ENCODE data around the gene ZNF283. TPM values are rescaled to one million over a fixed set of nuclear protein-coding genes. Genes with fewer than 3 reads are reported as not detected.

The ZNF283 gene
- total and polyA plus RNA-seq, 9 of the 15 experiments (the other 6 are each of a cell fraction or from before 2014, with no cell fraction given) = 6.0 to 19.5 (median 9.8) TPM

DNA sequence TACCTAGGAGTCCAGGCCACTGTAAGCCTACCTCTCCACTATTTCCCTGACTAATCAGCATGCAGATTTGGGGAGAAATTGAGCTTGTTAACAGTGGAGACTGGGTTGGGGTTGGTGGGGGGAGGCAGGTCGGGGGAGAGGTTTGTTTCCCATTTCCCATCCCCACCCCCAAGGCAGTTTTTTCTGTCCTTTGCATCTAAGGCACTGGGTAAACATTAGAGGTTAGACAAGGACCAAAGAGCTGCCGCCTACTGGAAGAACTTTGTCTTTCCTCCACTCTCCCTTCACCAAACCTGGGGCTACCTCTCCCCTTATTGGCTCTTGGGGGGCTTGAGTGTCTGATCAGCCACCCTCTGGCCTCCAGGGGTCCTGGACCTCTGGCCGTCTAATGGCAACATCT lies 47.3 kb upstream of the ZNF283 start (continued):
- TF ChIP-seq, protein P1, sequence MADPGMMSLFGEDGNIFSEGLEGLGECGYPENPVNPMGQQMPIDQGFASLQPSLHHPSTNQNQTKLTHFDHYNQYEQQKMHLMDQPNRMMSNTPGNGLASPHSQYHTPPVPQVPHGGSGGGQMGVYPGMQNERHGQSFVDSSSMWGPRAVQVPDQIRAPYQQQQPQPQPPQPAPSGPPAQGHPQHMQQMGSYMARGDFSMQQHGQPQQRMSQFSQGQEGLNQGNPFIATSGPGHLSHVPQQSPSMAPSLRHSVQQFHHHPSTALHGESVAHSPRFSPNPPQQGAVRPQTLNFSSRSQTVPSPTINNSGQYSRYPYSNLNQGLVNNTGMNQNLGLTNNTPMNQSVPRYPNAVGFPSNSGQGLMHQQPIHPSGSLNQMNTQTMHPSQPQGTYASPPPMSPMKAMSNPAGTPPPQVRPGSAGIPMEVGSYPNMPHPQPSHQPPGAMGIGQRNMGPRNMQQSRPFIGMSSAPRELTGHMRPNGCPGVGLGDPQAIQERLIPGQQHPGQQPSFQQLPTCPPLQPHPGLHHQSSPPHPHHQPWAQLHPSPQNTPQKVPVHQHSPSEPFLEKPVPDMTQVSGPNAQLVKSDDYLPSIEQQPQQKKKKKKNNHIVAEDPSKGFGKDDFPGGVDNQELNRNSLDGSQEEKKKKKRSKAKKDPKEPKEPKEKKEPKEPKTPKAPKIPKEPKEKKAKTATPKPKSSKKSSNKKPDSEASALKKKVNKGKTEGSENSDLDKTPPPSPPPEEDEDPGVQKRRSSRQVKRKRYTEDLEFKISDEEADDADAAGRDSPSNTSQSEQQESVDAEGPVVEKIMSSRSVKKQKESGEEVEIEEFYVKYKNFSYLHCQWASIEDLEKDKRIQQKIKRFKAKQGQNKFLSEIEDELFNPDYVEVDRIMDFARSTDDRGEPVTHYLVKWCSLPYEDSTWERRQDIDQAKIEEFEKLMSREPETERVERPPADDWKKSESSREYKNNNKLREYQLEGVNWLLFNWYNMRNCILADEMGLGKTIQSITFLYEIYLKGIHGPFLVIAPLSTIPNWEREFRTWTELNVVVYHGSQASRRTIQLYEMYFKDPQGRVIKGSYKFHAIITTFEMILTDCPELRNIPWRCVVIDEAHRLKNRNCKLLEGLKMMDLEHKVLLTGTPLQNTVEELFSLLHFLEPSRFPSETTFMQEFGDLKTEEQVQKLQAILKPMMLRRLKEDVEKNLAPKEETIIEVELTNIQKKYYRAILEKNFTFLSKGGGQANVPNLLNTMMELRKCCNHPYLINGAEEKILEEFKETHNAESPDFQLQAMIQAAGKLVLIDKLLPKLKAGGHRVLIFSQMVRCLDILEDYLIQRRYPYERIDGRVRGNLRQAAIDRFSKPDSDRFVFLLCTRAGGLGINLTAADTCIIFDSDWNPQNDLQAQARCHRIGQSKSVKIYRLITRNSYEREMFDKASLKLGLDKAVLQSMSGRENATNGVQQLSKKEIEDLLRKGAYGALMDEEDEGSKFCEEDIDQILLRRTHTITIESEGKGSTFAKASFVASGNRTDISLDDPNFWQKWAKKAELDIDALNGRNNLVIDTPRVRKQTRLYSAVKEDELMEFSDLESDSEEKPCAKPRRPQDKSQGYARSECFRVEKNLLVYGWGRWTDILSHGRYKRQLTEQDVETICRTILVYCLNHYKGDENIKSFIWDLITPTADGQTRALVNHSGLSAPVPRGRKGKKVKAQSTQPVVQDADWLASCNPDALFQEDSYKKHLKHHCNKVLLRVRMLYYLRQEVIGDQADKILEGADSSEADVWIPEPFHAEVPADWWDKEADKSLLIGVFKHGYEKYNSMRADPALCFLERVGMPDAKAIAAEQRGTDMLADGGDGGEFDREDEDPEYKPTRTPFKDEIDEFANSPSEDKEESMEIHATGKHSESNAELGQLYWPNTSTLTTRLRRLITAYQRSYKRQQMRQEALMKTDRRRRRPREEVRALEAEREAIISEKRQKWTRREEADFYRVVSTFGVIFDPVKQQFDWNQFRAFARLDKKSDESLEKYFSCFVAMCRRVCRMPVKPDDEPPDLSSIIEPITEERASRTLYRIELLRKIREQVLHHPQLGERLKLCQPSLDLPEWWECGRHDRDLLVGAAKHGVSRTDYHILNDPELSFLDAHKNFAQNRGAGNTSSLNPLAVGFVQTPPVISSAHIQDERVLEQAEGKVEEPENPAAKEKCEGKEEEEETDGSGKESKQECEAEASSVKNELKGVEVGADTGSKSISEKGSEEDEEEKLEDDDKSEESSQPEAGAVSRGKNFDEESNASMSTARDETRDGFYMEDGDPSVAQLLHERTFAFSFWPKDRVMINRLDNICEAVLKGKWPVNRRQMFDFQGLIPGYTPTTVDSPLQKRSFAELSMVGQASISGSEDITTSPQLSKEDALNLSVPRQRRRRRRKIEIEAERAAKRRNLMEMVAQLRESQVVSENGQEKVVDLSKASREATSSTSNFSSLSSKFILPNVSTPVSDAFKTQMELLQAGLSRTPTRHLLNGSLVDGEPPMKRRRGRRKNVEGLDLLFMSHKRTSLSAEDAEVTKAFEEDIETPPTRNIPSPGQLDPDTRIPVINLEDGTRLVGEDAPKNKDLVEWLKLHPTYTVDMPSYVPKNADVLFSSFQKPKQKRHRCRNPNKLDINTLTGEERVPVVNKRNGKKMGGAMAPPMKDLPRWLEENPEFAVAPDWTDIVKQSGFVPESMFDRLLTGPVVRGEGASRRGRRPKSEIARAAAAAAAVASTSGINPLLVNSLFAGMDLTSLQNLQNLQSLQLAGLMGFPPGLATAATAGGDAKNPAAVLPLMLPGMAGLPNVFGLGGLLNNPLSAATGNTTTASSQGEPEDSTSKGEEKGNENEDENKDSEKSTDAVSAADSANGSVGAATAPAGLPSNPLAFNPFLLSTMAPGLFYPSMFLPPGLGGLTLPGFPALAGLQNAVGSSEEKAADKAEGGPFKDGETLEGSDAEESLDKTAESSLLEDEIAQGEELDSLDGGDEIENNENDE (IDR thresholded peaks at IDR 0.05; ENCODE audit: low read depth, low read length) = no peak
- no peak for TF ChIP-seq MTF1 (CRISPR knock-in tag; IDR thresholded peaks at IDR 0.05; ENCODE audit: borderline replicate concordance)
- TF ChIP-seq, protein P2, sequence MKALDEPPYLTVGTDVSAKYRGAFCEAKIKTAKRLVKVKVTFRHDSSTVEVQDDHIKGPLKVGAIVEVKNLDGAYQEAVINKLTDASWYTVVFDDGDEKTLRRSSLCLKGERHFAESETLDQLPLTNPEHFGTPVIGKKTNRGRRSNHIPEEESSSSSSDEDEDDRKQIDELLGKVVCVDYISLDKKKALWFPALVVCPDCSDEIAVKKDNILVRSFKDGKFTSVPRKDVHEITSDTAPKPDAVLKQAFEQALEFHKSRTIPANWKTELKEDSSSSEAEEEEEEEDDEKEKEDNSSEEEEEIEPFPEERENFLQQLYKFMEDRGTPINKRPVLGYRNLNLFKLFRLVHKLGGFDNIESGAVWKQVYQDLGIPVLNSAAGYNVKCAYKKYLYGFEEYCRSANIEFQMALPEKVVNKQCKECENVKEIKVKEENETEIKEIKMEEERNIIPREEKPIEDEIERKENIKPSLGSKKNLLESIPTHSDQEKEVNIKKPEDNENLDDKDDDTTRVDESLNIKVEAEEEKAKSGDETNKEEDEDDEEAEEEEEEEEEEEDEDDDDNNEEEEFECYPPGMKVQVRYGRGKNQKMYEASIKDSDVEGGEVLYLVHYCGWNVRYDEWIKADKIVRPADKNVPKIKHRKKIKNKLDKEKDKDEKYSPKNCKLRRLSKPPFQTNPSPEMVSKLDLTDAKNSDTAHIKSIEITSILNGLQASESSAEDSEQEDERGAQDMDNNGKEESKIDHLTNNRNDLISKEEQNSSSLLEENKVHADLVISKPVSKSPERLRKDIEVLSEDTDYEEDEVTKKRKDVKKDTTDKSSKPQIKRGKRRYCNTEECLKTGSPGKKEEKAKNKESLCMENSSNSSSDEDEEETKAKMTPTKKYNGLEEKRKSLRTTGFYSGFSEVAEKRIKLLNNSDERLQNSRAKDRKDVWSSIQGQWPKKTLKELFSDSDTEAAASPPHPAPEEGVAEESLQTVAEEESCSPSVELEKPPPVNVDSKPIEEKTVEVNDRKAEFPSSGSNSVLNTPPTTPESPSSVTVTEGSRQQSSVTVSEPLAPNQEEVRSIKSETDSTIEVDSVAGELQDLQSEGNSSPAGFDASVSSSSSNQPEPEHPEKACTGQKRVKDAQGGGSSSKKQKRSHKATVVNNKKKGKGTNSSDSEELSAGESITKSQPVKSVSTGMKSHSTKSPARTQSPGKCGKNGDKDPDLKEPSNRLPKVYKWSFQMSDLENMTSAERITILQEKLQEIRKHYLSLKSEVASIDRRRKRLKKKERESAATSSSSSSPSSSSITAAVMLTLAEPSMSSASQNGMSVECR (CRISPR knock-in tag; IDR thresholded peaks at IDR 0.05) = no peak
- no peak for TF ChIP-seq SP1 (CRISPR knock-in tag; IDR thresholded peaks at IDR 0.05)
- no peak for TF ChIP-seq TCF3 (CRISPR knock-in tag; IDR thresholded peaks at IDR 0.05)
- TF ChIP-seq, protein P3, sequence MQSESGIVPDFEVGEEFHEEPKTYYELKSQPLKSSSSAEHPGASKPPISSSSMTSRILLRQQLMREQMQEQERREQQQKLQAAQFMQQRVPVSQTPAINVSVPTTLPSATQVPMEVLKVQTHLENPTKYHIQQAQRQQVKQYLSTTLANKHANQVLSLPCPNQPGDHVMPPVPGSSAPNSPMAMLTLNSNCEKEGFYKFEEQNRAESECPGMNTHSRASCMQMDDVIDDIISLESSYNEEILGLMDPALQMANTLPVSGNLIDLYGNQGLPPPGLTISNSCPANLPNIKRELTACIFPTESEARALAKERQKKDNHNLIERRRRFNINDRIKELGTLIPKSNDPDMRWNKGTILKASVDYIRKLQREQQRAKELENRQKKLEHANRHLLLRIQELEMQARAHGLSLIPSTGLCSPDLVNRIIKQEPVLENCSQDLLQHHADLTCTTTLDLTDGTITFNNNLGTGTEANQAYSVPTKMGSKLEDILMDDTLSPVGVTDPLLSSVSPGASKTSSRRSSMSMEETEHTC (IDR thresholded peaks at IDR 0.05) = no peak
- no peak for TF ChIP-seq MTA1 (IDR thresholded peaks at IDR 0.05; ENCODE audit: borderline replicate concordance)
- TF ChIP-seq HNRNPK (IDR thresholded peaks at IDR 0.05; ENCODE audit: low read depth, low read length, poor library complexity, severe bottlenecking) = no peak
- TF ChIP-seq PPARD (CRISPR knock-in tag; IDR thresholded peaks at IDR 0.05) = no peak
- no peak for TF ChIP-seq PHF21A (IDR thresholded peaks at IDR 0.05; ENCODE audit: borderline replicate concordance, low read depth)
- TF ChIP-seq SAFB2 (IDR thresholded peaks at IDR 0.05; ENCODE audit: borderline replicate concordance, low read depth, low read length, severe bottlenecking) = no peak

Measured in K562 (cell line).